H9 (cell line): Measurements from ENCODE around the gene APOL2. TPM values are rescaled to one million over a fixed set of nuclear protein-coding genes. Genes with fewer than 3 reads are reported as not detected.

Experiments used
- DNase-seq: peaks from one replicate; pipeline ENCODE4 v3.0.0-alpha.2; 2017
- H2AFZ ChIP-seq: one replicate; pipeline ENCODE4 v1.6.1; 2013; ENCODE audit warnings: mild to moderate bottlenecking, low read length, control low read depth, moderate library complexity
- H2AK5ac ChIP-seq: 2 replicates; pipeline ENCODE4 v1.6.1; 2013; ENCODE audit warnings: low read length, control low read depth, mixed read lengths; ENCODE audit not compliant: insufficient read length
- H2BK120ac ChIP-seq: one replicate; pipeline ENCODE4 v1.6.1; 2013; ENCODE audit warnings: low read depth, mild to moderate bottlenecking, low read length, control low read depth, inconsistent platforms; ENCODE audit not compliant: poor library complexity, severe bottlenecking
- H2BK12ac ChIP-seq: 2 replicates; pipeline ENCODE4 v1.6.1; 2013; ENCODE audit warnings: low read length, control low read depth, mixed read lengths, low read depth; ENCODE audit not compliant: insufficient read length
- H2BK15ac ChIP-seq: 2 replicates; pipeline ENCODE4 v1.6.1; 2013; ENCODE audit warnings: low read depth, low read length, control low read depth
- H2BK20ac ChIP-seq: one replicate; pipeline ENCODE4 v1.6.1; 2013; ENCODE audit warnings: low read depth, mild to moderate bottlenecking, low read length, control low read depth, inconsistent platforms; ENCODE audit not compliant: poor library complexity, severe bottlenecking
- H2BK5ac ChIP-seq: 2 replicates; pipeline ENCODE4 v1.6.1; 2013; ENCODE audit warnings: low read length, control low read depth, mixed read lengths; ENCODE audit not compliant: insufficient read length
- H3K14ac ChIP-seq: 2 replicates; pipeline ENCODE4 v1.6.1; 2013; ENCODE audit warnings: low read length, control low read depth; ENCODE audit not compliant: insufficient read depth
- H3K18ac ChIP-seq: 2 replicates; pipeline ENCODE4 v1.6.1; 2013; ENCODE audit warnings: low read depth, mild to moderate bottlenecking, mixed read lengths, low read length, control low read depth; ENCODE audit not compliant: insufficient read length
- H3K23ac ChIP-seq: 2 replicates; pipeline ENCODE4 v1.6.1; 2013; ENCODE audit warnings: low read length, control low read depth, mixed read lengths, low read depth; ENCODE audit not compliant: insufficient read length
- H3K23me2 ChIP-seq: 2 replicates; pipeline ENCODE4 v1.6.1; 2013; ENCODE audit warnings: low read depth, mild to moderate bottlenecking, mixed read lengths, low read length, control low read depth; ENCODE audit not compliant: insufficient read length, poor library complexity, severe bottlenecking
- H3K27ac ChIP-seq: 2 replicates; pipeline ENCODE4 v1.5.1; 2013; ENCODE audit warnings: low read length, control low read depth, mixed read lengths, low read depth; ENCODE audit not compliant: insufficient read length
- H3K27me3 ChIP-seq: 2 replicates; pipeline ENCODE4 v1.6.1; 2013; ENCODE audit warnings: low read length, control low read depth, inconsistent platforms; ENCODE audit not compliant: insufficient read depth
- H3K4ac ChIP-seq: 2 replicates; pipeline ENCODE4 v1.6.1; 2013; ENCODE audit warnings: low read depth, mild to moderate bottlenecking, control low read depth, inconsistent platforms, low read length, moderate library complexity
- H3K4me1 ChIP-seq: 2 replicates; pipeline ENCODE4 v1.6.1; 2013; ENCODE audit warnings: low read length, control low read depth, inconsistent platforms; ENCODE audit not compliant: insufficient read depth
- H3K4me2 ChIP-seq: 2 replicates; pipeline ENCODE4 v1.6.1; 2013; ENCODE audit warnings: low read length, control low read depth, mixed read lengths; ENCODE audit not compliant: insufficient read length, insufficient read depth
- H3K56ac ChIP-seq: 2 replicates; pipeline ENCODE4 v1.6.1; 2013; ENCODE audit warnings: low read depth, mild to moderate bottlenecking, mixed read lengths, low read length, control low read depth; ENCODE audit not compliant: insufficient read length
- H3K79me1 ChIP-seq: 2 replicates; pipeline ENCODE4 v1.6.1; 2013; ENCODE audit warnings: low read depth, mild to moderate bottlenecking, moderate library complexity, low read length, control low read depth, inconsistent platforms; ENCODE audit not compliant: insufficient read depth, poor library complexity, severe bottlenecking
- H3K79me2 ChIP-seq: 2 replicates; pipeline ENCODE4 v1.6.1; 2013; ENCODE audit warnings: low read length, control low read depth, inconsistent platforms; ENCODE audit not compliant: insufficient read depth
- H3K9ac ChIP-seq: 2 replicates; pipeline ENCODE4 v1.6.1; 2013; ENCODE audit warnings: low read length, control low read depth, mixed read lengths; ENCODE audit not compliant: insufficient read length; ENCODE audit errors: extremely low read depth
- H3K9me3 ChIP-seq: one replicate; pipeline ENCODE4 v1.6.1; 2013; ENCODE audit warnings: low read depth, low read length, inconsistent platforms; ENCODE audit not compliant: control insufficient read depth
- H3T11ph ChIP-seq: one replicate; pipeline ENCODE4 v1.6.1; 2013; ENCODE audit warnings: mild to moderate bottlenecking, low read length, control low read depth, inconsistent platforms
- H4K20me1 ChIP-seq: one replicate; pipeline ENCODE4 v1.6.1; 2013; ENCODE audit not compliant: control insufficient read depth, insufficient read length, insufficient read depth
- H4K5ac ChIP-seq: 2 replicates; pipeline ENCODE4 v1.6.1; 2013; ENCODE audit warnings: low read depth, mild to moderate bottlenecking, mixed read lengths, low read length, control low read depth; ENCODE audit not compliant: insufficient read length
- H4K8ac ChIP-seq: replicated peaks from 2 replicates; pipeline ENCODE4 v1.6.1; 2013; ENCODE audit warnings: low read length, control low read depth, mixed read lengths, low read depth; ENCODE audit not compliant: insufficient read length
- H4K91ac ChIP-seq: 2 replicates; pipeline ENCODE4 v1.6.1; 2013; ENCODE audit warnings: low read depth, mild to moderate bottlenecking, moderate library complexity, mixed read lengths, low read length, control low read depth; ENCODE audit not compliant: insufficient read length
- H3K27ac Mint-ChIP-seq, 3 experiments: 2 replicates in 2 of 3; 3 replicates in 1 of 3; pipeline ENCODE4 v1.8.0; 2020 to 2021; ENCODE audit warnings: mixed read lengths in 3 of 3, mild to moderate bottlenecking in 1 of 3, moderate library complexity in 1 of 3
- H3K27me3 Mint-ChIP-seq: 2 replicates; pipeline ENCODE4 v1.8.0; 2021; ENCODE audit warnings: low read depth, mild to moderate bottlenecking, moderate library complexity, mixed read lengths
- H3K36me3 Mint-ChIP-seq, 3 experiments: 2 replicates in 2 of 3; 3 replicates in 1 of 3; pipeline ENCODE4 v1.8.0; 2020 to 2021; ENCODE audit warnings: low read depth in 3 of 3, mixed read lengths in 3 of 3; ENCODE audit not compliant: insufficient read depth in 1 of 3
- H3K4me1 Mint-ChIP-seq, 2 experiments: 2 replicates each; pipeline ENCODE4 v1.8.0; 2020; ENCODE audit warnings: mixed read lengths in 2 of 2
- H3K4me3 Mint-ChIP-seq, 2 experiments: 2 replicates in 1 of 2; 3 replicates in 1 of 2; pipeline ENCODE4 v1.8.0; 2020 to 2021; ENCODE audit warnings: mild to moderate bottlenecking in 2 of 2, mixed read lengths in 2 of 2, moderate library complexity in 1 of 2
- H3K9me3 Mint-ChIP-seq, 2 experiments: 2 replicates in 1 of 2; 3 replicates in 1 of 2; pipeline ENCODE4 v1.8.0; 2020; ENCODE audit warnings: mild to moderate bottlenecking in 2 of 2, mixed read lengths in 2 of 2, moderate library complexity in 1 of 2
- CTCF ChIP-seq: fragments of 200-600 bp; sonication (generic); conservative IDR thresholded peaks from 3 replicates; pipeline ENCODE4 v1.8.0; 2021; ENCODE audit warnings: antibody characterized with exemption, mild to moderate bottlenecking
- WGBS: extraction: QIAGEN DNeasy Blood & Tissue Kit; methylation state at CpG from one replicate; pipeline ENCODE4 v1.1.7; 2013; ENCODE audit warnings: missing lambda C conversion rate, low lambda C conversion rate, mixed read lengths; ENCODE audit not compliant: insufficient read length; ENCODE audit errors: extremely low coverage; 5-methylcytosine and 5-hydroxymethylcytosine counted together
- total RNA-seq: library from RNA; stranded (reverse); gene quantifications from 2 replicates; pipeline ENCODE4 v1.2.1, GENCODE V29; 2021

Gene APOL2
- total RNA-seq, 1 experiment from 2014 or later, result 15.6 TPM

GRCh38 chr22:36244522-36245391, 5.4 kb upstream of the APOL2 start:
- Histone ChIP-seq H2BK12ac (no peak overlapping the region), H3K23me2 (no peaks in the 10 kb centered on the region), H3K18ac (no peak overlapping the region), H3K56ac (no peak overlapping the region), H4K91ac (no peak overlapping the region), H4K5ac (no peak overlapping the region), H2BK5ac (no peak overlapping the region), H3K9ac (no peak overlapping the region), H2BK15ac (no peak overlapping the region), H3K23ac (no peak overlapping the region), H4K20me1 (no peaks in the 10 kb centered on the region), H2AFZ (no peak overlapping the region), H2BK120ac (no peak overlapping the region), H3K27ac (no peak overlapping the region), H3K9me3 (peaks cover 10% of the 10 kb centered on the region), H2AK5ac (no peak overlapping the region), H2BK20ac (no peak overlapping the region), H3K4ac (no peak overlapping the region), H4K8ac (no peak overlapping the region), H3T11ph (no peak overlapping the region), H3K79me1 (no peaks in the 10 kb centered on the region), H3K4me1 (no peaks in the 10 kb centered on the region), H3K14ac (no peak overlapping the region), H3K27me3 (no peaks in the 10 kb centered on the region), H3K4me2 (no peak overlapping the region), H3K79me2 (no peaks in the 10 kb centered on the region)
- Mint-ChIP-seq H3K4me1 (peaks cover 3% of the 10 kb centered on the region in 2 experiments), H3K9me3 (peaks cover 18 to 20% of the 10 kb centered on the region in 2 experiments), H3K4me3 (no peak overlapping the region), H3K27me3 (peaks cover 11% of the 10 kb centered on the region), H3K27ac (no peak overlapping the region), H3K36me3 (peaks cover 5 to 12% (median 9%) of the 10 kb centered on the region in 3 experiments; a peak in 6 of 7 replicates)
- peak; percentile 1 for DNase-seq
- no CpG with 5 or more reads among the region's 5 CpGs for WGBS
- no peak for TF ChIP-seq CTCF
